Fibroblast of mammary gland (primary cell): ENCODE measurements around the gene SPRING1.

Experiments
- DNase-seq: peaks from one replicate; pipeline ENCODE4 v3.0.0-alpha.2; 2010; ENCODE audit warnings: low read depth
- H3K4me3 ChIP-seq: 2 replicates; pipeline ENCODE4 v1.5.1; 2011; ENCODE audit warnings: low read depth, mild to moderate bottlenecking, low read length, moderate library complexity; ENCODE audit not compliant: control insufficient read depth
- CTCF ChIP-seq: conservative IDR thresholded peaks from 2 replicates; pipeline ENCODE4 v1.5.1; 2011; ENCODE audit warnings: low read depth, low read length, inconsistent platforms; ENCODE audit not compliant: control insufficient read depth, insufficient read depth

The SPRING1 gene

GRCh38 chr12:116774020-116774419 is 36.2 kb upstream of the SPRING1 start:
- DNase-seq = no peak
- TF ChIP-seq CTCF = no peak
- no peak overlapping the region for H3K4me3 ChIP-seq

GRCh38 chr12:116773276-116773731 is 35.4 kb upstream of the SPRING1 start:
- no peak overlapping the region for H3K4me3 ChIP-seq
- TF ChIP-seq CTCF = no peak
- DNase-seq = peak; percentile 15

GRCh38 chr12:116771651-116772050 is 33.8 kb upstream of the SPRING1 start:
- no peak overlapping the region for H3K4me3 ChIP-seq
- no peak for TF ChIP-seq CTCF
- no peak for DNase-seq

GRCh38 chr12:116766746-116767145 is 28.9 kb upstream of the SPRING1 start:
- H3K4me3 ChIP-seq = no peak overlapping the region
- no peak for DNase-seq
- TF ChIP-seq CTCF = no peak

- no peak for DNase-seq
Measured at GRCh38 chr12:116766285-116766684, 28.4 kb upstream of the SPRING1 start.

GRCh38 chr12:116765271-116765670 is 27.4 kb upstream of the SPRING1 start:
- peak; percentile 7 for DNase-seq
- TF ChIP-seq CTCF = no peak
- H3K4me3 ChIP-seq = no peak overlapping the region

More at GRCh38 chr12:116766285-116766684, 28.4 kb upstream of the SPRING1 start:
- H3K4me3 ChIP-seq = no peak overlapping the region
- TF ChIP-seq CTCF = no peak

- H3K4me3 ChIP-seq = no peak overlapping the region
- no peak for DNase-seq
- no peak for TF ChIP-seq CTCF
Measured at GRCh38 chr12:116761499-116761898, 23.6 kb upstream of the SPRING1 start.
